ENCODE measurements around the gene OLFM4. TPM values are rescaled to one million over a fixed set of nuclear protein-coding genes. Genes with fewer than 3 reads are reported as not detected.

The OLFM4 gene
- total and polyA plus RNA-seq, 2 of the 8 experiments (the other 6 are each of a cell fraction or from before 2014, with no cell fraction given), result not detected

GRCh38 chr13:53079691-53080090 is 51.1 kb downstream of the OLFM4 start:
- WGBS, 2 experiments (ENCODE audit: extremely low coverage in 1 of 2, insufficient coverage in 1 of 2, insufficient read length in 1 of 2, insufficient replicate concordance in 2 of 2, low coverage in 1 of 2, low lambda C conversion rate in 2 of 2, missing lambda C conversion rate in 1 of 2), result 66% methylated on average over 8 of the region's 8 CpGs; no CpG with 5 or more reads in 1 of the 2 experiments
- Histone ChIP-seq H3K79me1 (ENCODE audit: low read depth, low read length) (no peaks in the 10 kb centered on the region), H4K20me1 (replicated peaks in 1 of 2; ENCODE audit: control insufficient read depth in 1 of 2, insufficient read depth in 2 of 2, low read length in 2 of 2) (no peaks in the 10 kb centered on the region), H3K79me2 (ENCODE audit: control insufficient read depth in 1 of 2, insufficient read depth in 2 of 2, low read length in 2 of 2) (no peaks in the 10 kb centered on the region), H3K23me2 (ENCODE audit: low read depth, low read length) (no peaks in the 10 kb centered on the region), H3K4me1 (replicated peaks in 1 of 4; ENCODE audit: control insufficient read depth in 3 of 4, insufficient read depth in 4 of 4, low read length in 3 of 4) (peaks cover 0 to 9% (median 6%) of the 10 kb centered on the region in 4 experiments; a peak in 5 of 7 replicates), H3K36me3 (ENCODE audit: control insufficient read depth in 2 of 4, insufficient read depth in 4 of 4, low read length in 3 of 4) (no peaks in the 10 kb centered on the region), H2AK5ac (ENCODE audit: low read depth, low read length) (no peak overlapping the region), H3K14ac (ENCODE audit: insufficient read length) (no peak overlapping the region), H3K9ac (replicated peaks in 1 of 4; ENCODE audit: extremely low read depth in 1 of 4, low read depth in 3 of 4, low read length in 3 of 4) (no peak overlapping the region), H2BK12ac (ENCODE audit: low read depth, low read length) (no peak overlapping the region), H3K18ac (ENCODE audit: extremely low read depth, low read length) (no peak overlapping the region), H4K5ac (ENCODE audit: insufficient read length, low read depth, low read length) (no peak overlapping the region), H3K4ac (replicated peaks; ENCODE audit: insufficient read length, low read depth, low read length) (no peak overlapping the region), H3K27me3 (replicated peaks in 1 of 4; ENCODE audit: control insufficient read depth in 3 of 4, extremely low read depth in 1 of 4, insufficient read depth in 3 of 4, low read length in 3 of 4) (no peaks in the 10 kb centered on the region), H2BK120ac (replicated peaks; ENCODE audit: low read depth, low read length) (no peak overlapping the region), H3K56ac (replicated peaks; ENCODE audit: insufficient read length, low read depth, low read length) (no peak overlapping the region), H3K27ac (ENCODE audit: low read depth, low read length) (no peak overlapping the region), H2BK15ac (ENCODE audit: low read length) (no peak overlapping the region), H2BK5ac (ENCODE audit: low read depth, low read length) (no peak overlapping the region), H2AFZ (ENCODE audit: low read length) (no peak overlapping the region), H3K4me3 (ENCODE audit: extremely low read depth in 1 of 4, insufficient read depth in 2 of 4, low read depth in 3 of 4, low read length in 4 of 4) (no peak overlapping the region), H3K23ac (ENCODE audit: insufficient read length) (no peak overlapping the region), H3K4me2 (ENCODE audit: insufficient read depth in 1 of 2, low read depth in 2 of 2, low read length in 2 of 2) (no peak overlapping the region), H3K9me3 (ENCODE audit: insufficient read depth in 2 of 2, low read depth in 1 of 2, low read length in 1 of 2) (no peaks in the 10 kb centered on the region; a peak in 1 of 4 replicates), H2BK20ac (ENCODE audit: low read length) (no peak overlapping the region), H4K8ac (ENCODE audit: extremely low read depth, insufficient read depth, low read length) (no peak overlapping the region), H4K91ac (replicated peaks; ENCODE audit: insufficient read length, low read length) (no peak overlapping the region)
- FAIRE-seq, result no peak
- ChIA-PET CTCF (ENCODE audit: partially characterized antibody) (interaction anchor here (0.6 to 1.2 kb wide), 4 partner anchors 10 to 127 kb away, joined by 3 to 5 read pairs (median 4); no protein-coding TSS in a partner anchor), POLR2A (ENCODE audit: partially characterized antibody) (no interaction called here)
- DNase-seq (ENCODE audit: low read depth in 1 of 2, low spot score in 2 of 2), result no peak
- no peak for TF ChIP-seq CREB1 (IDR thresholded peaks at IDR 0.05)
- TF ChIP-seq MAX (IDR thresholded peaks at IDR 0.05), result no peak
- TF ChIP-seq E2F6 (IDR thresholded peaks at IDR 0.05), result no peak
- no peak for TF ChIP-seq TCF12 (IDR thresholded peaks at IDR 0.05; ENCODE audit: low read depth, low read length)
